NCI-H1417 treated with DMSO at 0.1 percent for 48 hours (cell line): ENCODE measurements around the gene SMPD3.

ENCODE experiments used
- DNase-seq: peaks from one replicate; lab custom pipeline; 2025; lab: John Stamatoyannopoulos, UW

SMPD3 gene

DNA sequence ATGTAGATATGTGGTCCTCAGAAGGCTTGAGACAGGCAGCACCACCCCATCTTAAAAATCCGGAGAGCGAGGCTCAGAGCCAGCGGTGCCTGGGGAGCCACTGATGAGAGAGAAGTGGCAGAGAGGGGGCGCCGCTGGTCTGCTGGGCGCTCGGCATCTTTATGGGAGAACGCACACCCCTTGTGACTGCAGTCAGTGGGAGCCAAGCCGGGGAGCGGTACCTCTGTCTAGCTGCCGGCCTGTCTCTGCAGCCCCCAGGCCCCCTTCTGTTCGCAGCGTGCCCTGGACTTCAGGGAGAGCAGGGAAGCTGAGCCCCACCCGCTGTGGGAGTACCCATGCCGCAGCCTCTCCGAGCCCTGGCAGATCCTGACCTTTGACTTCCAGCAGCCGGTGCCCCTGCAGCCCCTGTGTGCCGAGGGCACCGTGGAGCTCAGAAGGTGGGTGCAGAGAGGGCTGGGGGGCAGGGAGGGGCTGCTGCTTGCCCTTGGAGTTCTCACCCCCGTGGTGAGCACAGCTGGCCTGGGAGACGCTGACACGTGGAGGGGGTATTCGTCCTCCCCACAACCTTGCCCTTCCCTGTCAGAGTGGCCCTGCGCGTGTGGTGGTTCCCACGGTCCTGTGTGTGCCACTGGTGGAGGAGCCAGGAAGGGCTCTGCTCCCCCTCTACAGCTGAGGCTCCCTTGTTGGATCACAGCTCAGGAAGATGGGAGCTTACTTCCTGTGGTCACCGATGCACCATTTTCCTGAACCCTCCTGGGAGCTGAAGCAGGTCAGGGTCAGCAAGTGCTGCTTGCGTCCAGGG lies 92.7 kb downstream of the SMPD3 start:
- DNase-seq: no peak

DNA sequence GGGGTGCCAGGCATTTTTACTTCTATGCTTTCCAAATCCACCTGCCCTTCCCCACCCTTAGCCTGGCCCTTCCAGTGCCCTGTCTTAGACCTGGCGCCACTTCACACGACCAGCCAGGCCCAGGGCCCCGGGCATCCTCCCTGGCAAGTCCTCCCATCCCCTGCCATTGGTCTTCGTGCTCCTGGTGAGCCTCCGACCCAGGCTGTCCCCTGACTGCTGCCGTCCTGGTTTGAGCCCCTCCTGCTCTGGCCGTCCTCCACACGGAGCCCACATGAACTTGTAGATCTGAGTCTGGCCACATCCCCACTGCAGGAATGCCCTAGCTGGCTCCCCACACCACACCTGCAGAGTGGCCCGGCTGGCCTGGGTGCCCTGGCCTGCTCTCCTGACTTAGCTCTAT lies 93.5 kb downstream of the SMPD3 start:
- DNase-seq: no peak

DNA sequence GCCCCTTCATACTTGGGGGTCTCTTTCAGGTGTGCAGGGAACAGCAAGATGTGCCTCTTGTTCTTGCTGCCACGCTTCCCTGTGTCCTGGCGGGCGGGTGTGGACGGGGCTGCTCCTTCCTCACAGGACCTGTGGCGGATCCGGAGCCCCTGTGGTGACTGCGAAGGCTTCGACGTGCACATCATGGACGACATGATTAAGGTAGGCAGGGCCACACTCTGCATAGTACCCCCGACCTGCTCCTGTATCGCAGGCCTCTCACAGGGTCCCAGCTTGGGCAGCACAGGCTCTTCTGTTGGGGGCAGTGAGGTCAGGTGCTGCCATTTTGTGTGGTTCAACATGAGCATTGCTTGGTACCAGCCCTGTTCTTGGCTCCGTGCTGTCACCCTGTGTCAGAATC lies 94.9 kb downstream of the SMPD3 start:
- no peak for DNase-seq

DNA sequence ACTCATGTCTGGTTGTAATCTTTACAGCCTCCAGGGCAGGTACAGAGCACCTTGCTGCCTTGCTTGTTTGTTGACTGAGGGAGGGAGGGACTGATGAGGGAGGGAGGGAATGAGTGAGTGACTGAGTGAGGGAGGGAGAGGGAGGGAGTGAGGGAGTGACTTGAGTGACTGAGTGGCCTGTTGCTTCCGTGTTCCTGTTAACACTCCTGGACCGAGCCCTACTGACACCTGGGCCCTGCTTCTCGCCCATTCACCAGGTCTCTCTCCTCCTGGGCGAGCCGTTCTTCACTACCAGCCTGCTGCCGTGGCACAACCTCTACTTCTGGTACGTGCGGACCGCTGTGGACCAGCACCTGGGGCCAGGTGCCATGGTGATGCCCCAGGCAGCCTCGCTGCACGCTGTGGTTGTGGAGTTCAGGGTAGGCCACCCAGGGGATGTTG lies 96.3 kb downstream of the SMPD3 start:
- no peak for DNase-seq

DNA sequence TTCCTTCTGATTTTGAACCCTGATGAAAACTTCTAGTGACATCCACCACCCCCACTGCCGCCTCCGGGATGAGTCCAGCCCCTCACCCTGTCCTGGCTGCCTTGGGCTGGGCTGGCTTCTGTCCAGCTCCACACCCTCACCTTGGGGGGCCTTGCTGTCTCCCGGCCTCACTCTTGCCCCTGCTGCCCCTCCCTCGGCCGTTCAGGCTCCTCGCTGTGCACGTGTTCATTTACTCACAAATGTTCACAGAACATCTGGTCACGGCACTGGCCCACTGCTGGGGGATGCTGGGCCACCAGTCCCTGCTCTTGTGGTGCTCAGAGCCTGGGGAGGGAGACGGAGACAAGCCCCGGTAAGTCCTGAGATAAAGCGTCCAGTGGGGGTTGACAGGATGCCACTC lies 96.8 kb downstream of the SMPD3 start:
- DNase-seq: no peak

DNA sequence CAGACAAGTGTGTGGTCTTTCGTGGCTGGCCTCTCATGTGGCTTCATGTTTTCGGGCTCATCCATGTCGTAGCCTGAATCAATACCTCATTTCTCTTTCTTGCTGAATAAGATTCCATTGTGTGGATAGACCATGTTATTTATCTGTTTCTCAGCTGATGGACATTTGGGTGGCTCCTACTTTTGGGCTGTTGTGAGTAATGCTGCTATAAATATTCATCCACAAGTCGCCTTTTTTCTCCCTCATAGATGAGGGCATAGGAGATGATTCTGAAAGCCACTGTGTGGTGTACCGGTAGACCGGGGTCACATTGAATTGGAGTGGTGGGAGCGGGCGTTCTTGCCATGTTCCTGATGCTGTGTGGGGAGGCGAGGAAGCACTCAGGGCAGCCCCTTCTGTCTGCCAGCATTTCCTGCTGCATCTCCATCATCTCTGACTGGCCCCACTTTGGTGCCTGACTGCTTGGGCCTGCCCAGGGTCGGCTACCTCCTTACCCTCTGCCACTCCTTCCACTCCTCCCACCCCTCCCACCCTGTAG lies 97.4 kb downstream of the SMPD3 start:
- no peak for DNase-seq

DNA sequence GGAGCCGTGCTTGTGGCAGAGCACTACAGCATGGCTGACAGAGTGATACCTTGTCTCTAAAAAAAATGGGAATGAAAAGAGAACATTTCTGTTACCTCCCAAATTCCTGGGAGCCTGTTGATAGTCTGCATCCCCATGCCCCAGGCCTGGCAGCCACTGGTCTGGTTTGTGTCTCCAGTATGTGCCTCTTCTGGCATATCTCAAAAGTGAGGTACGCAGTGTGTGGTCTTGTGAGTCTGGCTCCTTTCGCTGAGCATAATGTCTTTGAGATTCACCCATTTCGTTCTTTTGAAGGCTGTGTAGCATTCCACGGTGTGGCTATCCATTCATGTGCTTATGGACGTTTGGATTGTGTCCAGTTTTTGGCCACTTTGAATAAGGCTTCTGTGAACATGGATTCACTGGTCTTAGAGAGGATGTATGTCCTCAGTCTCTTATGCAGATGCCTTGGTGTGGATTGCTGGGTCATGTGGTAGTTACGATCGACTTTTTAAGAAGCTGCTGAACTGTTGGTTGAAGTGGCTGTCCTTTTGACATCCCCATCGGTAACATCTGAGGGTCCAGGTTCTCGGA lies 98.4 kb downstream of the SMPD3 start:
- DNase-seq: no peak

DNA sequence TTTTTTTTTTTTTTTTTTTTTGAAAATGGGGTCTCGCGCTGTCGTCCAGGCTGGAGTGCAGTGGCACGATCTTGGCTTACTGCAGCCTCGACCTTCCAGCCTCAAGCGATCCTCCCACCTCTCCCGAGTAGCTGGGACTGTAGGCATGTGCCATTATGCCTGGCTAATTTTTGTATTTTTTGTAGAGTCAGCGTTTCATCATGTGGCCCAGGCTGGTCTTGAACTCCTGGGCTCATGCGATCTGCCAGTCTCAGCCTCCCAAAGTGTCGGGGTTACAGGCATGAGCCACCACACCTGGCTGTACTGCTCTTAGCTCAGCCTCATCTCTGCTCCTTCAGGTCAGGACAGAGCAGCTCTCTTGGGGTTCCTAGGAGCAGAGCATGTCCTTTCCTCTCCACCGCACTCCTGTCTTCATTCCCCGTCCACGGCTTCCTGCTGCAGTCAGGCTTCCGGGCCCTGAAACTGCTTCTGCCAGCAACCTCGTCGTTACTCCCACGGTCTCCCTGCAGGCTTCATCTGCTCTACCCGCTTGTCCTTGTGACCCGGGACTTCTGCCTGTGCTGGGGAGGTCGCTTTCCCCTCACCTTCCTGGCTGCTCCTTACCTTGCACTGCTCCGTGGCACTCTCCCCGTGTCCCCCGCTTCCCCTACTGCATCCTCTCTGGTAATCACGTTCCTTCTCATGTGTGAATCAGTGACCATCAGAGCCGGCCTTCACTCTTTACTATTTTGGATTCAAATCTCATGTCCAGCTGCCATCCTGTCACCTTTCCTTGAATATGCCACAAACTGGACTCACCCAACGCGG lies 99.5 kb downstream of the SMPD3 start:
- DNase-seq: no peak

DNA sequence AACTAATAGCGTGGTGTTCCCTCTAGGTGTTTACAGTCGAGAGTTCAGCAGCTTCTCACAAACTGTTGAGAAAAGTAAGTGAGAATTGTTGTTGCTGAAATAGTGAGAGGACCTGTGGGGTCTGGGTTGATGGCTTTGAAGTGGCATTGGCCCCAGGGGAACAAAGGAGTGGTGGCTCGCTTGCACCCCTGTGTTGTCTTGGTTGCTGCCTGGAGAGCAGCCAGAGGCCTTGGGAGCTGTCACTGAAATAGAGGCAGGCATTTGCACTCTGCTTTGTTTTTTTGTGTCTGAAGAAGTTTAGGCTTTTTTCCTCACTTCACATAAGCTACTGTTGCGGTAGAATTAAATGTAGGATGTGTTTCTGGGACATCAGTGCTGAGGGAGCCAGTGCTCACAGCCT lies 100.7 kb downstream of the SMPD3 start:
- no peak for DNase-seq

DNA sequence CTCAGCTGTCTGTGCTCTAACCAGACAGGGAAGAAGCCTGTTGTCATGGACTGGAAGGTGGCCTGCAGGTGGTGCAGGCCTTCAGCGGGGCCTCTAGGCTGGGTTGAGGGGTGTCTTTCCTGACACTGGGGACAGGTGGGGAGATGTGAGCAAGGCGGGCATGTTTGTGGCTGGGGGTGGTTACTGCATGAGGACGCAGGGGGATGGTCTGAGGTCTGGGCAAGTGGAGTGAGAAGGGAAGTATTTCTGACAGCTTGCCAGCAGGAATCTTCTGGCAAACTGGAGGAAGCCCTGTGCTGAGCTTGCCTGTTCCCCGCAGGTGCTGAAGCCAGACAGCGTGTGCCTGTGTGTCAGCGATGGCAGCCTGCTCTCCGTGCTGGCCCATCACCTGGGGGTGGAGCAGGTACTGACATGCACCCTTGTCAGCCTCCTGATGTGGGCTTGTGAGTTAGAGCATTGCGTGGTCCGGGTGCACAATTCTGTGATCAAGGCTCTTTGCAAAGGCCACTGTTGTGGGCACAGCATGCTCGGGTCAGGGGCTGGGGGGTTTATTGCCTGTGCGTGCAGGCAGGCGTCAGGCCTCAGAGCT lies 101.3 kb downstream of the SMPD3 start:
- DNase-seq: no peak

DNA sequence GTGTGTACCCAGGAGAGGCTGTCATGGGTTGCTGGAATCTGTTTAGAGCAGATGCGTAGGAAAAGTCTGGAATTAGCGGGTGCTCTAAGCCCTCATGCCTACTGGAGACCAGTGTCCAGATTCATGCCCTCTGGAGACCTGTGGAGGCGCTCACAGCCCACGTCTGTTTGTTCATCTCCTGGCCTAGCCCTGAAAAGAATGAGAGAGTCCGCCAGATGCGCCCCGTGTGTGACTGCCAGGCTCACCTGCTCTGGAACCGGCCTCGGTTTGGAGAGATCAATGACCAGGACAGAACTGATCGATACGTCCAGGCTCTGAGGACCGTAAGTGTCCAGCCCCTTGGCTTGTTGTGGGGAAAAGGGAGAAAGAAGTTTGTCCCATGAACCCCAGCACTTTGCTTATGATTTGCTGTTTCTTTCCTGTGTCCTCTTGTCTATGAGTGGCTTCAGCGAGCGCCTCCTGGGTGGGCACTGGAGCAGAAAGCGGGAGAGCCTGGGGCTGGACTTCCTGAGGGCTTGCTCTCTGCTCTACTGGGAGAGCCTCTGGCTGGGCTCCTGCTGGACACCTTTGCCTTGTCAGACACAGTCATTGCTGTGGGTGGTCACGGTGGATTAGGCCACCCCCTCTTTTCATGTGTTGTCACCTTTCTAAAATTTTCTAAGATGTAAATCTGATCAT lies 102.2 kb downstream of the SMPD3 start:
- no peak for DNase-seq

DNA sequence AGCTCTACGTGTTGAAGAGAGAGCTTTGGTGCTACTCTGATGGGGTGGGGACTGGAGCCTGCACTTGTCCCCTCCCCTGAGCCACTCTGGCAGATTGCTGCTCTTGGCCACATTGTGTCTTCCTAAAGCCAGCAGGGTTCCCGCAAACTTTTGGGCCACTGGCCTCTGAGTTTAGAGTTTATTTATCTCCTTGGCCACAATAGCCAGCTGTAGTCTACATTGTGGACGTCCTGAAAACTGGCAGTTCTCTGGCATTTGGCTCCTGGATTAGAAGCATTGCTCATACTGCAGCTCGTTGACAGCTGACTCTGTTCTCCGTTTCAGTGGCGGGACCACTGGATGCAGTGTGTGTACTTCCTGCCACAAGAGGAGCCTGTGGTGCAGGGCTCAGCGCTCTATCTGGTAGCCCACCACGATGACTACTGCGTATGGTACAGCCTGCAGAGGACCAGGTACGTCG lies 102.9 kb downstream of the SMPD3 start:
- DNase-seq: no peak

DNA sequence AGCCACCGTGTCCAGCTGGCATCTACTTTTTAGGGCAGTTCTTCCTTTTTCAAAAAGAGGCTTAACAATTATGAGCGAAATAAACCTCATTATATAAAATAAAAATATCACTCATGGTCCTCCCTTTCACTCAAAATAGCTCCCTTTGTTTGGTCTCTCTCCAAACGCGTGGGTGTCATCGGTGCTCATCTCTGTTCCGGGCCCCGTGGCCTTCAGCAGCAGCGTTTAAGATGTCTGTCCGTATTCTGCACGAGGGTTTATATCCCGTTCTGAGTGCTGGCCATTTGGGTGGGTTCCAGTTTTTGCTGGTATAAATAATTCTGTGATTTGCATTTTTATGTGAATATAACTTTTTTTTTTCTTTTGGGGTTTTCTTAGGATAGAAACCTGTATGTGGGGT lies 104.1 kb downstream of the SMPD3 start:
- no peak for DNase-seq

DNA sequence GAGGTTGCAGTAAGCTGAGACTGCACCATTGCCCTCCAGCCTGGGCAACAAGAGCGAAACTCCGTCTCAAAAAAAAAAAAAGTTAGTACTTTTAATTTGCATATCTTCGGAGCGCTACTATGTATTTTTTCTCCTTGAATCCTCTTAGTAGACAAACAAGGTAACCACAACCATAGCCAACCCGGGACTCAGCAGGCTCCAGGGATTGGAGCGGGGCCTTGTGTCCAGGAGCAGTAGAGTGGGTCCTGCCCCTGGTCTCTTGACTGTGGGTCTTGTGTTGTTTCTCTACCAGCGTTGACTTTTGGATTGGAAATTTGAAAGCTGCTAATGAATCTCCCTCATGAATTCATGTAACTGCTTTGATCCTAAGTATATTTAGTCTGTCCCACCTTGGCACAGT lies 105.2 kb downstream of the SMPD3 start:
- DNase-seq: no peak

DNA sequence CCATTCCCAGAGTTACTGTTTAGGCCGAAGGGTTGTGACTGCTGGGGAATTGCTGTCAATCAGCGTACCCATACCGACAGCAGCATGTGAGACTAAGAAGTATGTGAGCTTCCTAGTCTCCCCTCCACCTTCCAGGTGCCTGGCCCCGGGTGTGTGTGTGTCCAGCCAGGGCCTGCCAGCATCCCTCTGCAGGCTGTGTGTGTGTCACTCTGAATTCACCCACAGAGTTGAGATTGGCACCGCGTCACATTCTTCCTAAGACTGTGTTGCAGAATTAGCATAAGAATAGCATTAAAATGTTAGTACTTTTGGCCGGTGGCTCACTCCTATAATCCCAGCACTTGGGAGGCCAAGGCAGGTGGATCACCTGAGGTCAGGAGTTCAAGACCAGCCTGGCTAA lies 105.7 kb downstream of the SMPD3 start:
- no peak for DNase-seq

DNA sequence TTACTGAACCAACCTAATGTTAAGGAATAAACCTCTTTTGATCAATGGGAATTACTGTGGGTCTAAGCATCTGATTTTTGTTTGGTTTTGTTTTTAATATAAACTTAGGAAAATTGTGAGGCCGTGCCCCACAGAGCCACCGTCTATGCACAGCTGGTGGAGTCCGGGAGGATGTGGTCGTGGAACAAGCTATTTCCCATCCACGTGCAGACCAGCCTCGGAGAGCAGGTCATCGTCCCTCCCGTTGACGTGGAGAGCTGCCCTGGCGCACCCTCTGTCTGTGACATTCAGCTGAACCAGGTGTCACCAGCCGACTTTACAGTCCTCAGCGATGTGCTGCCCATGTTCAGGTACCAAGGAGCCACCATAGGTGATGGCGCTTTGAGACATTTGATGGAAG lies 109.1 kb downstream of the SMPD3 start:
- DNase-seq: no peak

DNA sequence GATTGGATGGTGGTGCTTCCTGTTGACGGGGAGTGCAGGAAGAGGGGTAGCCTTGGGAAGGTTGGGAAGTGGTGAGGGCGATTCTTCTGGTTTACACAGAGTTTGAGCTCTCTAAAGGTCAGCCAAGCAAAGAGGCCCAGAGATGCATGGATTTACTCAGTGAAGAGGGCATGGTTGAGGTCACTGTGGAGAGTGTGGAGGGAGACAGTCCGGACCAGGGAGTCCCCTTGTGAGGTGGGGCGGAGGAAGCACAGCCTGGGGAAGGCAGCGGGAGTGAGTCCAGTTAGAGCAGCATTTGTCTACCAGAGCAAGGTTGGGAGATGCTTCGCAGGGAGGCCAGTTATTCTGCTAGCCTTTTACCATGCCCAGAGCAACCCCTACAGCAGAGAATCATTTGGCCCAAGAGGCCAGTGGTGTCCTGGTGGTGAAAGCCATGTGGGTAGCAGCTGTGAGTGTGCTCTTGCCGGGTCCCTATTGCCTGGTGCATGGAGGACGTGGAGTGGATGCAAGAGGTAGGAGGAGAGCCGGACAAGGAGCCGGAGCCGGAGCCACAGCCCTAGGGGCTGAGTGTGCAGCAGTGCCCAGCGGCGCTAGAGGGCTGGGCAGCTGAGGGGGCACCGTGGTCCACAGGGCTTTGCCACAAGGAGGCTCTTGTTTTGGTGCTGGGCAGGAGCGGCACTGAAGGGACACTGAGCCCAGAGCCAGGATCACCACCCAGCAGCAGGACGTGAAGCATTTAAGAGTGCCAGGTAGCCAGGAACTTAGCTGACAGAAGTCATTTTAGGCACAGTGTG lies 109.8 kb downstream of the SMPD3 start:
- no peak for DNase-seq

DNA sequence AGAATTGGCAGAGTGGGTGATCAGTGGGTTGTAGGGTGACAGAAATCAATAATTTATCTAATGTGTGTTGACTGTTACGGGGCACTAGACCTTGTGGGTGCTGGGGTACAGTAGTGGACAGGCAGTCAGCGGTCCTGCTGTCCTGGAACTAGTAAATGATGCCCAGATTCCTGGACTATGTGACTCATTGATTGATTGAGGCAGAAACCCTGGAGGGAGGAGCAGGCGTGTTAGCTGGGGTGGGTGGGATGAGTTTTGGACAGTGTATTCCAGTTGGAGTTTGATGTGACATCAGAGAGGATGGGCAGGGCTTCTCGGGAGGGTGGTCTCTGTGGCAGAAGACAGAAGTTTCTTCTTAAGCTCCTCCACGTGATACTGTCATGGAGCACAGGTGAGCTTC lies 113.1 kb downstream of the SMPD3 start:
- no peak for DNase-seq

DNA sequence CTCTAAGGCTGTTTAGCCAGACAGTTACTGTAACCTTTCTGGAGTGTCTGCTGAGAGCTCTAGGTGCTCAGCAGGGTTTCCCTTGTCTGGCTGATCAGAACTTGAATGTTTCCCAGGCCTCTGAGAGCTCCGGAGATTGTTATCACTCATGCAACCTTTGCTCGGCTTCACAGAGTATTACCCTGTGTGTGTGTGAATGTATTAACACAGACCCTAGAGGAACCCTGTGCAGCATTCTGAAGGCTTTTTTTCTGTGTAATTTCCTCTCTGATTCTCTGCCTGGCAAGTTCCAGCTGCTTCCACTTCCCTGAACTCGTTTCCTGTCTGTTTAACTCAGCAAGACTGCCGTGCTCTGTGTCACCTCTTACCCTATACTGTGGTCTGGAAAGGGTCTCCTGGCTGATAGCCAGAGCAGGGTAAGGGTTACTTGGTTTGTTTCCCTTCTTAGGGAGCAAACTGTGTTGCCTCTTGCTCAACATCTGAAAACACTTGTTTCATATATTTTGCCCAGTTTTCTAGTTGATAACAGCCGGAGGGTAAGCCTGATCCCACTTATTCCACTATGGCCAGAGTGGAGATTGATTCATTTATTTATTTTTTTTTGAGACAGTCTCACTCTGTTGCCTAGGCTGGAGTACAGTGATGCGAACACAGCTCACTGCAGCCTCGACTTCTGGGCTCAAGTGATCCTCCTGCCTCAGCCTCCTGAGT lies 115.7 kb downstream of the SMPD3 start:
- no peak for DNase-seq

DNA sequence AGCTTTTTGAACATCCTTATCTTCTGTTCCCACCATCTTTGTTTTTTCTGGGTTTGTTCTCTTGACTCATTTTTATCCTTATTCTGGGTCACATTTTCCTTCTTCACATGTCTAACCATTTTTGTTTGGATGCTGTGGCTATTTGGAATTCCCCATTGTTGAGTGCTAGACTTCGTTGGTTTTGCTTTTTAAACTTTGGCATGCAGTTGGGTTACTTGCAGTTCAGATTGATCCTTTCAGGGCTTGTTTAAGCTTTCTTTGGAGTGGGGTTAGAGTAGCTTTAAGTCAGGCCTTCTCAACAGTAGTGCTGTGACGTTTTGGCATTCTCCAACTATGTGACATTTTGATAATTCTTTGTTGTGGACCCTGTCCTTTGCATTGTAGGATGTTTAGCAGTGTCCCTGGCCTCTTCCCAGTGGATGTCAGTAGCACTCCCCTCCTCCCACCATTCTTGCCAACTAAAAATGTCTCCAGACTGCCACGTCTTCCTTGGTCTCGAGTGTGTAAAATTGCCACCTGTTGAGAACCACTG lies 116.4 kb downstream of the SMPD3 start:
- no peak for DNase-seq
